SU-DHL-6 (cell line): ENCODE measurements around the gene HK3.

Source experiments
- H2AFZ ChIP-seq: fragments of 200-600 bp; sonication (generic); 2 replicates; pipeline ENCODE4 v1.6.1; 2014; ENCODE audit warnings: low read depth, mild to moderate bottlenecking, moderate library complexity, mixed read lengths, antibody characterized with exemption, low read length; ENCODE audit not compliant: severe bottlenecking
- H3F3A ChIP-seq: fragments of 200-600 bp; shearing (Covaris generic); 2 replicates; pipeline ENCODE4 v1.6.0; 2016; ENCODE audit warnings: antibody characterized with exemption, mild to moderate bottlenecking; ENCODE audit not compliant: insufficient read depth
- H3K27ac ChIP-seq: fragments of 200-600 bp; sonication (generic); 2 replicates; pipeline ENCODE4 v1.5.1; 2016; ENCODE audit warnings: low read depth, mild to moderate bottlenecking, low read length, moderate library complexity, mixed read lengths
- H3K27me3 ChIP-seq: fragments of 200-600 bp; sonication (generic), shearing (Covaris generic); 2 replicates; pipeline ENCODE4 v1.6.0; 2014; ENCODE audit warnings: mild to moderate bottlenecking, low read length
- H3K36me3 ChIP-seq: fragments of 200-600 bp; sonication (generic); 2 replicates; pipeline ENCODE4 v1.6.1; 2014; ENCODE audit warnings: mild to moderate bottlenecking, low read length, mixed read lengths
- H3K4me2 ChIP-seq: fragments of 300-600, 200-600 bp; shearing (Covaris generic), sonication (generic); 2 replicates; pipeline ENCODE4 v1.6.0; 2014; ENCODE audit warnings: low read length, low read depth, mild to moderate bottlenecking; ENCODE audit not compliant: poor library complexity, severe bottlenecking
- H3K4me3 ChIP-seq: fragments of 200-600 bp; sonication (generic); 2 replicates; pipeline ENCODE4 v1.5.1; 2014; ENCODE audit warnings: antibody characterized with exemption, low read length, mild to moderate bottlenecking, mixed read lengths; ENCODE audit not compliant: insufficient read depth, poor library complexity, severe bottlenecking
- H3K79me2 ChIP-seq: fragments of 200-600 bp; sonication (generic); 2 replicates; pipeline ENCODE4 v1.6.1; 2014; ENCODE audit warnings: mild to moderate bottlenecking, low read length, moderate library complexity; ENCODE audit not compliant: insufficient read depth
- H3K9ac ChIP-seq: fragments of 200-600 bp; sonication (generic); 2 replicates; pipeline ENCODE4 v1.7.0; 2014; ENCODE audit warnings: mild to moderate bottlenecking, low read length
- H3K9me2 ChIP-seq: fragments of 200-600 bp; sonication (generic); replicated peaks from 2 replicates; pipeline ENCODE4 v1.6.1; 2014; ENCODE audit warnings: low read length; ENCODE audit not compliant: insufficient read depth
- H3K9me3 ChIP-seq: fragments of 200-600 bp; sonication (generic); 2 replicates; pipeline ENCODE4 v1.6.1; 2014; ENCODE audit warnings: low read length, mixed read lengths; ENCODE audit not compliant: insufficient read depth
- H4K20me1 ChIP-seq: fragments of 200-600 bp; sonication (generic); 2 replicates; pipeline ENCODE4 v1.6.1; 2014; ENCODE audit warnings: low read depth, mild to moderate bottlenecking, antibody characterized with exemption, low read length, moderate library complexity, mixed read lengths
- CTCF ChIP-seq: fragments of 200-600 bp; sonication (generic); IDR thresholded peaks from one replicate; pipeline ENCODE4 v1.5.1; 2017; ENCODE audit warnings: antibody characterized with exemption, mild to moderate bottlenecking, low read length, moderate library complexity; ENCODE audit not compliant: insufficient read depth, poor library complexity, severe bottlenecking
- EZH2phosphoT487 ChIP-seq: fragments of 200-600 bp; sonication (generic), shearing (Covaris generic); conservative IDR thresholded peaks from 2 replicates; pipeline ENCODE4 v1.6.1; 2018; ENCODE audit warnings: mild to moderate bottlenecking, antibody characterized with exemption, low read length, moderate library complexity, mixed read lengths

Gene HK3

GRCh38 chr5:176837707-176838115, 61.4 kb downstream of the HK3 start:
- Histone ChIP-seq H3K27me3 (no peaks in the 10 kb centered on the region), H3K79me2 (no peaks in the 10 kb centered on the region), H3K9me2 (no peaks in the 10 kb centered on the region), H3F3A (no peaks in the 10 kb centered on the region), H3K4me3 (no peak overlapping the region), H2AFZ (no peak overlapping the region), H4K20me1 (no peaks in the 10 kb centered on the region), H3K4me2 (no peak overlapping the region), H3K9ac (no peak overlapping the region), H3K36me3 (no peaks in the 10 kb centered on the region), H3K27ac (no peak overlapping the region), H3K9me3 (no peaks in the 10 kb centered on the region)
- TF ChIP-seq CTCF (no peak), EZH2phosphoT487 (no peak)

- Histone ChIP-seq H3K9ac (no peak overlapping the region), H4K20me1 (no peaks in the 10 kb centered on the region), H3K27me3 (no peaks in the 10 kb centered on the region), H3K9me3 (no peaks in the 10 kb centered on the region), H3K36me3 (no peaks in the 10 kb centered on the region), H3K4me3 (no peak overlapping the region), H2AFZ (no peak overlapping the region), H3K4me2 (no peak overlapping the region), H3K79me2 (no peaks in the 10 kb centered on the region), H3K27ac (no peak overlapping the region), H3K9me2 (no peaks in the 10 kb centered on the region), H3F3A (no peaks in the 10 kb centered on the region)
- TF ChIP-seq CTCF (no peak), EZH2phosphoT487 (no peak)
Observed at GRCh38 chr5:176836811-176837706, 62.1 kb downstream of the HK3 start.

- H3K9me2 ChIP-seq, result no peaks in the 10 kb centered on the region
- no peaks in the 10 kb centered on the region for H3K36me3 ChIP-seq
- no peaks in the 10 kb centered on the region for H3K27me3 ChIP-seq
Observed at GRCh38 chr5:176835918-176836317, 63.2 kb downstream of the HK3 start.

More at GRCh38 chr5:176835918-176836317, 63.2 kb downstream of the HK3 start:
- Histone ChIP-seq H2AFZ (no peak overlapping the region), H3K9me3 (no peaks in the 10 kb centered on the region), H3K4me3 (no peak overlapping the region), H3F3A (no peaks in the 10 kb centered on the region), H3K27ac (no peak overlapping the region), H4K20me1 (no peaks in the 10 kb centered on the region), H3K79me2 (no peaks in the 10 kb centered on the region), H3K4me2 (no peak overlapping the region), H3K9ac (no peak overlapping the region)
- TF ChIP-seq EZH2phosphoT487 (no peak), CTCF (no peak)
